SK-N-SH treated with all-trans-retinoic acid at 6 μM for 48 hours (cell line): ENCODE results near the gene PCBP3.

Experiments
- PPARA ChIP-seq: fragments of 250-450 bp; sonication (Bioruptor Pico); IDR thresholded peaks from 2 replicates; pipeline ENCODE4 v1.5.0; 2020; ENCODE audit warnings: mild to moderate bottlenecking, borderline replicate concordance
- TF ChIP-seq, protein P1 (sequence below): fragments of 250-450 bp; sonication (Bioruptor Pico); IDR thresholded peaks from 2 replicates; pipeline ENCODE4 v1.8.0; 2020; ENCODE audit warnings: mild to moderate bottlenecking, moderate library complexity, borderline replicate concordance

DNA sequence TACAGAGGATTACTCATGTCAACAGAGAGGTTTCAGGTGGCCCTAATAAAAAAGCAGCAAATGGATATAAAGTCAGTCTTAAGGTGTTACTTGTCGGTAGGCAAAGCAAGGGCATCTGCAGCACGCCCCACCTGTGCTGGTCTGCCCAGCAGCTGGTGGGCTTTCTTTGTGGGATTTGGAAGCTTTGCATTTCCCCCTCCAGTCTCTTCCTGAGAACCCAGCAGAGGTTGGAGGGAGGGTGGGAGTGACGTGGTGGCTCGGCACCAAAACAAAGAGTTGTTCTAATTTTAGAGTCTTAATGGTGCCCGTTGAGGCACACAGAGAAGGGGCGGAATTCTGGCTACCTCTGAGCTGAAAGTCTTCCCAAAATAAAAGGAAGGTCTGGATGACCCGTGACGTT lies 4.8 kb upstream of the PCBP3 start:
- TF ChIP-seq, protein P1, sequence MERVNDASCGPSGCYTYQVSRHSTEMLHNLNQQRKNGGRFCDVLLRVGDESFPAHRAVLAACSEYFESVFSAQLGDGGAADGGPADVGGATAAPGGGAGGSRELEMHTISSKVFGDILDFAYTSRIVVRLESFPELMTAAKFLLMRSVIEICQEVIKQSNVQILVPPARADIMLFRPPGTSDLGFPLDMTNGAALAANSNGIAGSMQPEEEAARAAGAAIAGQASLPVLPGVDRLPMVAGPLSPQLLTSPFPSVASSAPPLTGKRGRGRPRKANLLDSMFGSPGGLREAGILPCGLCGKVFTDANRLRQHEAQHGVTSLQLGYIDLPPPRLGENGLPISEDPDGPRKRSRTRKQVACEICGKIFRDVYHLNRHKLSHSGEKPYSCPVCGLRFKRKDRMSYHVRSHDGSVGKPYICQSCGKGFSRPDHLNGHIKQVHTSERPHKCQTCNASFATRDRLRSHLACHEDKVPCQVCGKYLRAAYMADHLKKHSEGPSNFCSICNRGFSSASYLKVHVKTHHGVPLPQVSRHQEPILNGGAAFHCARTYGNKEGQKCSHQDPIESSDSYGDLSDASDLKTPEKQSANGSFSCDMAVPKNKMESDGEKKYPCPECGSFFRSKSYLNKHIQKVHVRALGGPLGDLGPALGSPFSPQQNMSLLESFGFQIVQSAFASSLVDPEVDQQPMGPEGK, result no peak
- no peak for TF ChIP-seq PPARA (CRISPR knock-in tag)
